H4 (cell line): ENCODE data around the gene KANSL1. TPM values are rescaled to one million over a fixed set of nuclear protein-coding genes. Genes with fewer than 3 reads are reported as not detected.

Experiments used
- DNase-seq: peaks from one replicate; pipeline ENCODE4 v3.0.0-alpha.2; 2015; ENCODE audit warnings: low spot score
- total RNA-seq: library from RNA; depleted of rRNA; stranded (reverse); fragments of >200 nt; shearing (Covaris generic); gene quantifications from 2 replicates; pipeline ENCODE4 v1.2.3, GENCODE V29; 2014

KANSL1 gene
- total RNA-seq, 1 experiment from 2014 or later: 22.6 TPM

DNA sequence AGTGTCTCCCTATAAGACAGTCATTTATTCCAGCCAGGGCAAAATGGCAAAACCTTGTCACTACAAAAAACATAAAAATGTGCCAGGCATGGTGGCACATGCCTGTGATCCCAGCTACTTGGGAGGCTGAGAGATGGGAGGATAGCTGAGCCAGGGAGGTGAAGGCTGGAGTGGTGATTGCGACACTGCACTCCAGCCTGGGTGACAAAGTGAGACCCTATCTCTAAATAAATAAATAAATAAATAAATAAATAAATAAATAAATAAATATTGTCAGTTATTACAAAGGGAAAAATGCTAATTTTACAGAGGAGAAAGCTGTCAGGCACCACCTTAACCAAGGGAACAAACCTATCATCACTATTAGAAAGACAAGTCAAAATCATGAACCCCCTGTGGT lies 118.7 kb downstream of the KANSL1 start:
- DNase-seq: no peak

DNA sequence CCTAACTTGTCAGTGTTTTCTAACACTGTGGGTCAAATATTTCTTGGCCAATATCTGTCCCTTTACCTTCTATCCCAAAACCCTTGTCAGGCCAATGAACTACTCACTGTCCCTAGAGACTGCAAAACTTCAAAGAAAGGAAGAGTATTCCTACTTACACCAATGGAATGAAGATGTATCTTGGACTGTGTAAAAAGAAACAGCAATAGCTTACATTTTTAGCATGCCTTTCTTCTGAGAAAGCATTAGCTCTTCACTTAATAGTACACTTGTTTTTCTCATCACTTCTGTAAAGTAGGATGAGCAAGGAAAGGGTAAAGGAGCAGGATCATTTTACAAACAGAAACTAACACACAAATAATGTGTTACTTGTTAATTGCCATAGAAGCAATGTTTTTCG lies 120.2 kb downstream of the KANSL1 start:
- DNase-seq: no peak

DNA sequence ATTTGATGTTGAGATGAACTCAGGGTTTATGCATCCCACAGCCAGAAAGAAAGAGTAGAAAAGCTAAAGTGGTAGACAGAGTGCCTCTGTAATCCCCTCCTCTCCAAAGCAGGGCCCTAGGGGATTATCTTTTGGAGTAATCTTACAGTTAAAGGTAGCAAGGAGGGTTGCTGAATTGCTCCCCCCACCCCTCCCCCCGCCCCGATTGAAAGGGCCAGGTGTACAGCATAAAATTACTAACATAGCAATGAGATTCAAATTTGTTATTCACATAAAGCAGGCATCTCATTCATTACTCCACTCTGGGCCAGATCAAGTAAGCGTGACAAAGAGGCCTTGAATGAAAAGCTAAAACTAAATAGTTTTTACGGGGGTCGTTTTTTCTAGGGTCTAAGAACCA lies 121.4 kb downstream of the KANSL1 start:
- no peak for DNase-seq

DNA sequence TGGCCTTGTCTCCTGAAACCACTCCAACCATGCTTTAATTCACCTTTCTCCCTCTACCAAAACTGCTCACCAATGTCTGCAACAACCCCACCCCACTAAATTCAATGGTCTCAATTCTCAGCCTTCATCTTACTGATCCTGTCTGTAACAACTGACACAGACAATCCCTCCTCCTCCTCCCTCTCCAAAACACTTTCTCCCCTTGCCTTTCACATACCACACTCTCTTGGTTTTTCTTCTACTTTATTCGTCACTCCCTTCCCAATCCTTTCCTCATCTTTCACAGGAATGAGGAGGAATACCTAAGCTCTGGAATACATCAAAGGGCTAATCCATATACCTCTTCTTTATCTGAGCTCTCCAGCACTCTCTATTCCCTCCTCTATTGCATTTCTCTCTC lies 128.8 kb downstream of the KANSL1 start:
- no peak for DNase-seq

DNA sequence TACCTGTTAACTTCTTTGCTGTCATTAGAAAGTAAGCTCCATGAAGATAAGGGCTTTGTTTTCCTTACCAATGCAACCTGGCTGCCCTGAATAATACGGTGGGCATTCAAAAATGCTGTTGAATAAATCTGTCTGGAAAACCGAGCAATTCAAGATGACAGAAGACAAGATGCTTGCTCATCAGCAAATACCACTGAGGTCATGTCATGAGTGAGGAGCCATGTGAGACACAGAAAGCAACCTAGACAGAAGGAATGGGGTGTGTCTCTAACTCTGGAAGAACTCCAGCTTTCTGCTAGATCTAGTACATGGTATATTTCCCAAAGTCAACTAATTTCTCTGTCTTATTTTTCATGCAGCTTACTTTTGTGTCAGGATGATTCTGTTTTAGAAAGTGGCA lies 130.0 kb downstream of the KANSL1 start:
- no peak for DNase-seq

DNA sequence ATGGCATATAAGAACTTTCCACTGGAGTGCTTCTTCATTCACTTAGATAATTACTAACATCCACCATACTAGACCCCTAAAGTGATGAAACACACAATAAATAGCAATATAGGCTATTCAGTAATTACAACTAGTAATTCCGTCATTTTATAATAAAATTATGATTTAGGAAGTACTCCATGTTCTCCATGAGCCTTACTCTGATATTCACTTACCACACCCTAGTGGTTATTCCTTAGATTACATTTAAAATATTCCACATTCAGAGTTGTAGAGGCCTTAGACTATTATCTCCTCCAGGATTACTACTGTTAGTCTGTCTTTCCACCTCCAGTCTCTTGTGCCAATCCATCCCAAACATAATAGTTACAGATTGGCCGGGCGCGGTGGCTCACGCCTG lies 131.8 kb downstream of the KANSL1 start:
- DNase-seq: no peak

DNA sequence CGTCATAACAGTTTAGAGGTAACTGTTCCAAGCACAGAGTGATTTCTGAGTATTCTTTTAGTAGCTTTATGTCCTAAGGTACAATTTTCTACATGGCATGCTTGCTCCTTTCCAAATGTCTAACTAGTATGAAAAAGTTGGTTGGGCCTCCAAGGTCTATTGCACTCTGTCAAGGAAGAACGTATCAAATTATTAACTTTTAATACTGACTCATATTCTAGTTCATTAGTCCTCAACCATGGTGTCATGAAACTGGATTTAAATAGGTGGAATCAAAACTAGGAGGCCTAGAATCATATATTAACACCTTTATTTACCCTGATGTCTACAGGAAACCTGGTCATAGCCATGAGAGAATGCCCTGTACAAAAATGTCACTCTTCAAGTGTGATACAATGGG lies 132.8 kb downstream of the KANSL1 start:
- no peak for DNase-seq

DNA sequence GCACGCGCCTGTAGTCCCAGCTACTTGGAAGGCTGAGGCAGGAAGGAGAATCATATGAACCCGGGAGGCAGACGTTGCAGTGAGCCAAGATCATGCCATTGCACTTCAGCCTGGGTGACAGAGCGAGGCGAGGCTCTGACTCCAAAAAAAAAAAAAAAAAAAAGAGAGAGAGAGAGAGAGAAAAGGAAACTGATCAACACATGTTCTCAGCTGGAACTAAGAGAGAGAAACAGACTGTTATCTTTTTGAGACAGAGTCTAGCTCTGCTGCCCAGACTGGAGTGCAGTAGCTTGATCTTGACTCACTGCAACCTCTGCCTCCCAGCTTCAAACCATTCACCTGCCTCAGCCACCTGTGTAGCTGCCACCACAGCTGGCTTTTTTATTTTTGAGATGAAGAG lies 133.7 kb downstream of the KANSL1 start:
- no peak for DNase-seq

DNA sequence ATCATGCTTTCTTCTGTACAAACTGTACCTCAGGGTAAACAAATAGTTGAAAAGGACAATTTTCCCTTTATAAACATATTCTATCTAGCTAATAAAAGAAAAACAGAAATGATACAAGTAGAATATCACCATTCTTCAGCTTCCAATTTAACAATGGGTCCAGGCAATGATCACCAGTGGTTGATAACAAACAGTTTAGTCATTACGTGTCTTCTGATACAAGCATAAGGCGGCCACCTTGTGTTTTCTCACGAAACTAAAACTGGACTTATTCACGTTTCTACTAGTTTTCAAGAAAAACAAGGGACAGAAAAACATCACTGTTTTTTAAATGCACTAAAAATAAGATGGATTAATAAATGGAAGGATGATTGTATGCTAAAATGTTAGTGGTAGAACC lies 135.9 kb downstream of the KANSL1 start:
- DNase-seq: no peak

DNA sequence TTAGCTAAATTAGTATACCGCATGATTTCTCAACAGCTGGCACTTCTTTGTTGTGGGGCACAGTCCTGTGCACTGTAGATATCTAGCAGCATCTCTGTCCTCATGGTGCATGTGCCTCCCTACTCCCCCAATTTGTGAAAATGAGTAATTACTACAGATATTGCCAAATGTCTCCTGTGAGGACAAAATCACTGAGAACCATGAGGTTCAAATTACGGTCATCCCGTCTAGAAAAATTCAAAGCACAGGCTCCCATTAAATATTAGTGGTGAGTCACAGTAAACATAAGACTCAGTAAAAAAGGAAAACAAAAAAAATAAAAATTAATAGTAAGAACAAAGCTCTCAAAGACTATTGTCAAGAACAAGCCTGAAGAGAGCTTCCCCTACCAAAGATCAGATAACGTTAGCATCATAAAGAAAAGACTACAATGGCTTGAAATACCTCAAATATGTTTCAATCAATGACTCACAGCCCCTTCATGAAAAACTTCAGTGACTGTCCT lies 136.4 kb downstream of the KANSL1 start:
- no peak for DNase-seq

DNA sequence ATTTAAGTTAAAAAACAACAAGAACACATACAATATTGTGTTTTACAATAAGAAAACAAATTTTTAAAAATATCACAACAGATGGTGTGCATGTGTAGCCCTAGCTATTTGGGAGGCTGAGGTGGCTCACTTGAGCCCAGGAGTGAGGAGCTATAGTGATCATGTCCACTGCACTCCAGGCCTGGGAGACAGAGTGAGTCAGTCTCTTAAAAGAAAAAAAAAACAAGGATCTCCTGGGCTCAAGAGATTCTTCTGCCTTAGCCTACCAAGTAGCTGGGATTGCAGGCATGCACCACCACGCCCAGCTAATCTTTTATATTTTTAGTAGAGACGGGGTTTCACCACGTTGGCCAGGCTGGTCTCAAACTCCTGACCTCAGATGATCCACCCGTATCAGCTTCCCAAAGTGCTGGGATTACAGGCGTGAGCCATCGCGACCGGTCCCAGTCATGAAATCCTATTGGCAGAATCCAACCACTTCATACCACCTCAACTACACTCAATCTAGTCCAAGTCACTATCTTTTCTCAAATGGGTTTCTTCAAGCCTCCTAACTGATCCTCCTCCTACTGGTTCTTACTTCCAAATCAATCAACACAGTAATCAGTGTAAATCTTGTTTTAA lies 139.2 kb downstream of the KANSL1 start:
- no peak for DNase-seq

DNA sequence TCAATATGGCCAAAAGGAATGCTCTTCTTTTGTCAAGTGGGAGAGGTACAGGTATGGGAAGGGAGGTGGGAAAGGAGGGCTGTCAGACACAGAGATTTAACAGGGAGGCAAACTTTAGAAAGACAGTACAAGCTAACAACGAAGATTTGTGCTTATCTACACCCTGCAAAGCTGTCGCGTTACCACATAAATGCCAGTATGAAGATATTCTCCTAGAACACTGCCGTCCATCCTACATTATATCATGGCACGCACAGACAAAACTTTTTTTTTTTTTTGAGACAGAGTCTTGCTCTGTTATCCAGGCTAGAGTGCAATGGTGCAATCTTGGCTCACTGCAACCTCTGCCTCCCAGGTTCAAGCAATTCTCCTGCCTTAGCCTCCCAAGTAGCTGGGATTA lies 143.6 kb downstream of the KANSL1 start:
- no peak for DNase-seq

DNA sequence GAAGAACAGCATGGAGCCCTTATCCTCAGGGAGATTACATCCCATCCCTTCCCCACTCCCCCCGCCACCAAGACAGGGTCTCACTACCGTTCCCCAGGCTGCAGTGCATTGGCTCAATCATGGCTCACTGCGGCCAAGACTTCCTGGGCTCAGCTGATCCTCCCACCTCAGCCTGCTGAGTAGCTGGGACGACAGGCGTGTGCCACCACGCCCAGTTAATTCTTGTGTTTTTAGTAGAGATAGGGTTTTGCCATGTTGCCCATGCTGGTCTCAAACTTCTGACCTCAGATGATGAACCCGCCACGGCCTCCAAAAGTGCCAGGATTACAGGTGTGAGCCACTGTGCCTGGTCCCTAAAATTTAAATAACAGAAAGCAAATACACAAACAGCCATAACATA lies 145.4 kb downstream of the KANSL1 start:
- no peak for DNase-seq

DNA sequence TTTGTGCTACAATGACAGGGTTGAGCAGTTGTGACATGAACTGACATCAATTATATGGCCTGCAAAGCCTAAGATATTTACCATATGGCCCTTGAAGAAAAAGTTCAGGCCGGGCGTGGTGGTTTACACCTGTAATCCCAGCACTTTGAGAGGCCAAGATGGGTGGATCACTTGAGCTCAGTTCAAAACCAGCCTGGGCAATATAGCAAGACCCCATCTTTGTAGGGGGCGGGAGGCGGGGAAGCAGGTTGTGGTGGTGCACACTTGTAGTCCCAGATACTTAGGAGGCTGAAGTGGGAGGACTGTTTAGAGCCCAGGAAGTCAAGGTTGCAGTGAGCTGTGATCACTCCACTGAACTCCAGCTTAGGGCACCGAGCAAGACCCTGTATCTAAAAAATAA lies 145.8 kb downstream of the KANSL1 start:
- DNase-seq: no peak

DNA sequence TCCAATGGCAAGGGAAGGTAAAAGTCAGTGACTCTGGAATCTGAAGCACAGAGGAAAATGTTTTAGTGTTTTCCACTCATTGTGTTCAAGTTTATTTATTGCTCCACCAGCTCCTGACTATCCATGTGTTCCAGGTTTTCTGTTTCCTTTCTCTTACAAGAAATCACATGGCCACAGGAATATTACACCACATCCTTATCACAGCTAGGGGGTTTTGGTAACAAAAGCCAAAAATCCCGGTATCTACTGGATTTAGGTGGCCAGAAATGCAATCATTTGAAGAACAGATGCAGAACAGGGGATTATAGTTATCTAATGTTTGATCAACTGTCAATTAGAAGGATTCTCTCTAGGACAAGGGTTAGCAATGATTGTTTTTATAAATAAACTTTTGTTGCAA lies 146.3 kb downstream of the KANSL1 start:
- DNase-seq: no peak

DNA sequence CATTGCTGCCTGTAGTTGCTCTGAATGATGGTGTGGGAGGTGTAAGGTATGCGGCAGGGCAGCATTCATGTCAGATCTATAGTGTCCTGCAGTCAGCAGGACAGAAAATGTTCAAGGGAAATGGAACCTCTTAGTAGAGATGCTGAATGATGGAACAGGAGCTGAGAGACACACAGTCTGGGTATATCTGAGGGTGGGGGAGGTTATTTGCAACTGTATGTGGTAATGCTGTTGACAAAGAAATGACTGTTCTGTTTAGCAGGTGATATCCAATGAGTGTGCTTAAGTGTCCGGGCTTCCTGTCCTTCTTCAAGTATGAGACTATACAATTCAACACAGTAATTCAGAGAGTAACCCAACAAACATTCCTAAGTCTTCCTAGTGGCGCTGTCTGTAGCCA lies 147.6 kb downstream of the KANSL1 start:
- DNase-seq: no peak

DNA sequence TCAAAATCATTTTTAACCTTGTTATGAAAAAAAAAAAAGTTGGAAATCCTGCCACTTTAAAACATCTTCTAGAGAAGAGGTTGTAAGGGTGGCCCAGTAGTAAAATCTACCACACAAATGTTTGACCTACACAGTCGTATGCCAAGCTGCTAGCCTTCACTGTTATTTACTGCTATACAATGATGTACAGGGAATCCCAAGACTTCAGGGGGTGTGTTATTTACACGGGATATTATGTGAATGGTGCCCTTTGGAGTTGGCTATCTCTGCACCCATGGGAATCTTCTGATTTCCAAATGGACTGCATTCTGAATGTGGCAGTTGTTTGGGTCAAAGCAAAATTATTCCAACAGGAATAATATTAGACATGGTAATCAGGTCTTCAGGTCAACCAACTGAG lies 148.2 kb downstream of the KANSL1 start:
- no peak for DNase-seq

DNA sequence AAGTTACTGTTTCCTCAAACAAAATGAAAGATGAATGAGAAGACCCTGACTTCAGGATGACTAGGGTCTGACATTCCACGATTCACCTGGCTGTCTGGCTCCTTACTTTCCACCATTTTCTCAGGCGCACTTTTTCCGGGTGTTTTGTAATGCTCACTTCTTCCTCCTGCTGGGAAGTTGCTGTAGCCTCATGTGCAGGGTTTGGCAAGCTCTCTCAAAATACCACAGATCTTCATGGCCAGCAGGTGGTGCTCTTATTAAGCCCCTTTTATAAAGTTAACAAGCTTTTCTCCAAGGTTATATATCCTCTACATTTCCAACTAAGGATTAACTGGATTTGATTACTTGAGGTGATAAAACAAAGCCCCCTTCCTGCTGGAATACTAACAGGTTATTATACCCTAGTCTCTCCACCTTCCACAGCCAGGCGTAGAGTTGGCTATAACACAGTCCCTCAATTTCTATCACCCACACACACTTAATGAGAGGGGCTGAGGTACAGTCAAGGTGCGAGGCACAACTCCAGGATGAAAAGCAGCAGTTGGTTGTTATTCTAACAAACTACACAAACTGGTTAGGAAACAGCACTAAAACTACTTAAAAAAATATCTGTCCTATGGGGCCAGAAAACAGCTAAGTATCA lies 148.8 kb downstream of the KANSL1 start:
- DNase-seq: peak; percentile 89

DNA sequence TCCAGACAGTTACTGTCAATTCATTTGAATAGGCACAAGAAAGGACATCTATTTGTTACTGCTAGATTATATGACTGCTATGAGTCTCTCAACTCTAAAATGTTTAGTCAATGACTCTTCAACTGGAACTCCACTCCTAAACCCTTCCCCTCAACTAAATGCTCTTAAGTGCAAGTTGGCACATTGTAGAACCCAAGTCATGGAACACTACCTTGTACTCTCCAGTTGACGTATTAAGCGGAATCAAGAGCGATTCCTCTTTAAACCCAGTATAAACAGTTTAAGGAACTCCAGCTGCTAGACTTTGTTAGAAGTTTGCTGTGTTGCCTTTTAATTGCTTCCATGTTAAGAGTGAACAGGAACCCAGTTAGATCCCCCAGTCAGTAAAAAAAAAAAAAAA lies 149.6 kb downstream of the KANSL1 start:
- DNase-seq: no peak

DNA sequence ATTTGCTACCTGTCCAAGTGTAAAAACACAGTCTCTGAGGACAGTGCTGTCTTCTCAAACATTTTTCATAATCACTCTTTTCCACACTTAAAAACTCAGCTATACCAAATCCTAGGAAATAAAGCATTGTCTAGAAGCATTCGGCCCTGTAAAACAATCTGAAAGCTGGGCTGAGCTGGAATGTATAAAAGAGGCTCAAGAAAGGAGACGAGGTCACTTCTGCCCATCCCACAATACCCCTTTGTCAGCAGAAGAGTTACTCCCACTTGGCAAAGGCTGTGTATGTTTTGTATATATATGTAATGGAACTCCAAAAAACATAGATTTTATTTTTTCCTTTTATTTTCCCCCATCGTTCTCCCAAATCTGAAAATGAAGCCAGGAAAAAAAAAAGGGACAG lies 150.3 kb downstream of the KANSL1 start:
- DNase-seq: no peak

DNA sequence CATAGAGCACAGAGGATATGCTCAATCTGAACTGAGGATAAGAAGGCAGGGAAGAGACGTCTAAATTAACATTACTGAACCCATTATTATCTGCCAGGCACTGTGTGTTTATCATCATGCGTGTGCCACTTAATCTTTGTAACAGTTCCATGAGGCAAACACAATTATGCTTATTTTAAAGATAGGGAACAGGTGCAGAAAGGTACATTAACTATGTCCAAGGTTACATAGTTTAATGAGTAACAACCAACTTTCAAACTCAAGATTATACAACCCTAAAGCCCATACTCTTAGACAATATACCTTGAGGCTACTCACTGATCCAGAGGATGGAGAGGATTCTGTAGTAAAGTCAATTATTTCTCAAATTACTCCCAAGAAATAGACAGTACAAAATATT lies 151.0 kb downstream of the KANSL1 start:
- no peak for DNase-seq

DNA sequence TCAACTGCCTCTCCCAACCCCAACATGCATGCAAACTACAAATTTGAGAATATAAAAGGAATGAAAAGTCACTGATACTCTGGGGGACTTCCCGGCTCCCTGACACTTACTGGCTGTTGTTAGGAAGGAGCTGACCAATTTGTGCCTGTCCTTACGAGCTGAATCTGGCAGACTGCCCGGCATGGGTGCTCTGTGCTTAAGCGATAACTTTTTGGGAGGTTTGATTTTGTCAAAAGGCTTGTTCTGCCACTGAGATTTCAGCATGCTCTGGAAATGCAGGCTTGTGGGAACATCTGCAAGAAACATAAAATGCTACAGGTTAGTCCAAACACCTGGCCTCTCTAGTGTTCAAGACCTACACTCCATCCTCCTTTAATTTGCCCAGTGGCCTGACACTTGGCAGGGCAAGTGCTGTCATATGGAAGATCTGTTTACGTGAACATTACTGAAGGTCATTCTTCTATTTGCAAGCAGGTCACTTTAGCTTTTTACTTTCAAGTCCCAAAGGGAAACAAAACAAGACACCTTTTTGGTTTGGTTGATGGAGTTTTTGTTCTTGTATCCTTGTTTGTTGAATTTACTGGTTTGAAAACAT lies 153.5 kb downstream of the KANSL1 start:
- DNase-seq: no peak

DNA sequence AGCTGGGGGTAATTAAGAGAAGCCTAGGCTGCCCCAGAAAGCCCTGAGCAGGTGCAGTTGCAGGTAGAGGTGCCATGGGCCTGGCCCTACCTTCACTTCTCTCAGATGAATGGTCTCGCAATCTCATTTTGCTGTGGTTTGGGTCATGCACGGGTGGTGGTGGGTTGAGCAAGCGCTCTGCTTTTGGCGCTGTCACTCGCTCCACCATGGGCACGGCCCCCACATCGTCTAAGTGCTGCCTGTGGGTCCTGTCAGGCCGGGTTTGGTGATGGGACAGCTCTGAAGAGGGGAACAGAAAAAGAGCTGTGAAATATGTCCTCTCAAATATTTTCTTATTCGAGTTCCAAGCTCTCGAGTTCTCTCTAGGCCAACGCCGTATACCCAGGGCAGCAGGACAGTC lies 154.3 kb downstream of the KANSL1 start:
- no peak for DNase-seq

DNA sequence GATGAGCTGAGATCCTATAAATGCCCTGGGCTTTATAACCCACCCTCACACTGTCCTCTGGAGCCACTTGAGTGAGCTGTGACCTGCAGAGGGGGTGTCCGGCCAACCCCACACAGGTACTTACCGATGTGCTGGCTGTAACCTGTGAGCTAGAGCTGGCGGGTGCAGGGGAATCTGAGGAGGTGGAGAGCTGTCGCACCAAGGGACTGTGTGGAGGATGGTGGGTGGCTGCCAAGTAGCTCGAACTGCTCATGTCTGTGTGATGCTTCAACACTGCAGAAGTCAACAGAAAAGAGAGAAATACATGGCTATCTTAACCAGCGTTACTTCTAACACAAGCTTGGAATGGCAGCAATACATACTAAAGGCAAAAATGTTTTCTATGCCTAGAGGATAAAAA lies 154.8 kb downstream of the KANSL1 start:
- no peak for DNase-seq
